Immature natural killer cell (primary cell): ENCODE results near the gene AKR1C1. TPM values are rescaled to one million over a fixed set of nuclear protein-coding genes. Genes with fewer than 3 reads are reported as not detected.
A peak's percentile ranks its signal among the peaks of the same experiment; 100 is the strongest.
"Not testable (repeated sequence)": the region's sequence is repeated elsewhere in the genome, so short reads cannot be mapped to it uniquely, and the experiment has no call there.

Source experiments
- DNase-seq, 3 donors: peaks; one replicate each; pipeline ENCODE4 v3.0.0; 2022; ENCODE audit warnings: mixed read lengths in 1 of 3
- H3K27ac Mint-ChIP-seq, 6 donors: one replicate each; pipeline ENCODE4 v1.8.0; 2020; ENCODE audit warnings: mixed read lengths in 6 of 6, mild to moderate bottlenecking in 5 of 6, inconsistent platforms in 4 of 6, moderate library complexity in 3 of 6
- H3K27me3 Mint-ChIP-seq, 3 donors: one replicate each; pipeline ENCODE4 v1.8.0; 2020 to 2021; ENCODE audit warnings: low read depth in 3 of 3, mild to moderate bottlenecking in 3 of 3, mixed read lengths in 3 of 3, moderate library complexity in 3 of 3, inconsistent platforms in 1 of 3
- H3K36me3 Mint-ChIP-seq, 3 donors: one replicate each; pipeline ENCODE4 v1.8.0; 2020; ENCODE audit warnings: mixed read lengths in 3 of 3, inconsistent platforms in 2 of 3, mild to moderate bottlenecking in 2 of 3
- H3K4me1 Mint-ChIP-seq, 2 donors: one replicate each; pipeline ENCODE4 v1.8.0; 2020; ENCODE audit warnings: inconsistent platforms in 2 of 2, mild to moderate bottlenecking in 2 of 2, mixed read lengths in 2 of 2, moderate library complexity in 1 of 2
- H3K4me3 Mint-ChIP-seq, 5 donors: one replicate each; pipeline ENCODE4 v1.8.0; 2020; ENCODE audit warnings: mild to moderate bottlenecking in 5 of 5, mixed read lengths in 5 of 5, inconsistent platforms in 3 of 5, moderate library complexity in 3 of 5
- H3K9me3 Mint-ChIP-seq, 6 donors: one replicate each; pipeline ENCODE4 v1.8.0; 2020; ENCODE audit warnings: mild to moderate bottlenecking in 6 of 6, mixed read lengths in 6 of 6, inconsistent platforms in 4 of 6, moderate library complexity in 3 of 6
- polyA plus RNA-seq, 3 donors: library from polyadenylated mRNA; unstranded; fragments of 300-500 nt; fragmentation: Illumina TruSeq; gene quantifications; one replicate each; pipeline ENCODE4 v1.2.3, GENCODE V29; 2021

AKR1C1 gene
- polyA plus RNA-seq, 3 donors from 2014 or later, result not detected

- not testable (repeated sequence) for H3K9me3 Mint-ChIP-seq, H3K4me3 Mint-ChIP-seq, H3K36me3 Mint-ChIP-seq, H3K27me3 Mint-ChIP-seq, H3K27ac Mint-ChIP-seq, DNase-seq, H3K4me1 Mint-ChIP-seq
These were observed 45.8 kb downstream of the AKR1C1 start for GRCh38 chr10:5008857-5009548.

DNA sequence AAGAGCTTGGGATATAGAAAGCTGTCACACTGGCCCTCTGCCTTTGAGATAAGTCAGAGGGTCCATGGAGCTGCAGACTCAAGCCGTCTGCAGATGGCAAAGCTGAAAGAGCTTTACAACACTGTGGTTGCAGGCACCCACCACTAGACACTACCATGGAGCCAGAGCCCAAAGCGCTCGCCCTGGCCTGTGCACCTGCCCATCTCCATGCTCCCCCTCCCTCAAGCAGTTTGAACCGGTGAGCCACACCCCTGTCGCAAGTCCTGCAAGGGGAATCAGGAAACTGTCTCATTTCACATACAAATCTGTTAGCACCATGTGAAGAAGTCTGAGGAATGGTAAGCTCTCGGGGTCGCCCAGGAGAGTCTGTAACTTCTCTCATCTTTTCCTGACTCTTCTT, 46.8 kb downstream of the AKR1C1 start:
- H3K27ac Mint-ChIP-seq, H3K36me3 Mint-ChIP-seq, H3K4me1 Mint-ChIP-seq, H3K4me3 Mint-ChIP-seq, H3K9me3 Mint-ChIP-seq, H3K27me3 Mint-ChIP-seq, DNase-seq: not testable (repeated sequence)

- not testable (repeated sequence) for H3K27ac Mint-ChIP-seq, H3K36me3 Mint-ChIP-seq, H3K27me3 Mint-ChIP-seq, H3K4me1 Mint-ChIP-seq, H3K9me3 Mint-ChIP-seq, DNase-seq, H3K4me3 Mint-ChIP-seq
These were observed 48.2 kb downstream of the AKR1C1 start for GRCh38 chr10:5011392-5011791.

DNA sequence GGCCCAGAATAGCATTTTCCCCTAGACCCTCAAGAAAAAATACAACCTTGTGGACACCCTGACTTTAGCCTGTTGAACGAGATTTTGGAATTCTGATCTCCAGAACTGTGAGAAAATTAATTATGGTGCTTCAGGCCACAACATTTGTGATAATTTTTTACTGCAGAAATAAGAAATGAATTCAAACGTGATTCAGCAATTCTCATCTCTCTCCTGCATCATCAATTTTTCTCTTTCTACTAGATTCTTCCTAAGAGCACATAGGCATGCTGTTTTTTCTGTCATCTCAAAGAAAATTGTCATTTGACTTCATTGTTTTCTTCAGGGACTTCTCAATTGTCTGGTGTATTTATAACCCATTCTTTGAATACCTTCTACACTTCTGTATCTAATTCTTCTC, 49.4 kb downstream of the AKR1C1 start:
- Mint-ChIP-seq H3K4me3 (no peak overlapping the region), H3K36me3 (no peaks in the 10 kb centered on the region), H3K4me1 (no peaks in the 10 kb centered on the region), H3K9me3 (no peaks in the 10 kb centered on the region), H3K27me3 (peaks cover 2 to 3% (median 2%) of the 10 kb centered on the region in 3 donors), H3K27ac (no peak overlapping the region)
- DNase-seq, result no peak

GRCh38 chr10:5013385-5013784, 50.2 kb downstream of the AKR1C1 start:
- Mint-ChIP-seq H3K27ac (no peak overlapping the region), H3K9me3 (no peaks in the 10 kb centered on the region), H3K4me3 (no peak overlapping the region), H3K36me3 (no peaks in the 10 kb centered on the region), H3K27me3 (peaks cover 2 to 3% (median 2%) of the 10 kb centered on the region in 3 donors), H3K4me1 (no peaks in the 10 kb centered on the region)
- no peak for DNase-seq

DNA sequence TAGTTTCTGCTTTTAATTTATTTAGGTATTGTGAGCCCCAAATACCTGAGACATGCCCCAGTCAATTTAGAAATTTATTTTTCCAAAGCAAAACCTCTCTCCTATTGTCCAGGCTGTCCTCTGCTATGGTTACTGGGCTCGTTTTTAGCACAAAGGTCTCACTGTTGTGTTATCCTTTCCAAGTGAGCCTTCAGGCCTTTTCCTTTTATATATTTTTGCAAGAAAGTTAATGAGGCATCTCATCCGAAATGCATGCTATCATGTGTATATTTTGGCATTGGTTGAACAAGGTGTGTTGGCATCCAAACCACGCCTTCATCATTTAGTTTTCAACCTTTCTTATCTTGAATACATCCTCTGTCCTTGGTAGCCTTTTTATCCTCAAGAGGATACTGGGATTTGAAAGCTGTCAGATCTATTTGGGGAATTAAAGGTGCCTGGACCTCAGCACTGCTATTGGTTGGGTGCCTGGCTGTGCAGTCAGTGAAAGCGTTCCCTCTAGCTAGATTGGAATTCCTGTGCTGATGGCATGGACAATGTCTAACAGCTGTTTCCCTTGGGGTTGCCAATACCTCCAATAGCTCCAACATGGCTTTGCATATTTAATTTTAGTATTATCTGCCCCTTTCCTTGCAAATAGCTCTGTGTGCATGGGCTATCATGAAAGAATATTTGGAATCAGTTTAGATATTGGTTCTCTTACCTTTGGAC, 51.1 kb downstream of the AKR1C1 start:
- not testable (repeated sequence) for H3K9me3 Mint-ChIP-seq, H3K27ac Mint-ChIP-seq, H3K36me3 Mint-ChIP-seq, DNase-seq, H3K4me1 Mint-ChIP-seq, H3K4me3 Mint-ChIP-seq, H3K27me3 Mint-ChIP-seq

GRCh38 chr10:5014936-5015335, 51.7 kb downstream of the AKR1C1 start:
- no peaks in the 10 kb centered on the region for H3K9me3 Mint-ChIP-seq
- no peaks in the 10 kb centered on the region for H3K36me3 Mint-ChIP-seq
- no peaks in the 10 kb centered on the region for H3K4me1 Mint-ChIP-seq
- peaks cover 0 to 2% (median 2%) of the 10 kb centered on the region in 3 donors for H3K27me3 Mint-ChIP-seq
- no peak overlapping the region for H3K4me3 Mint-ChIP-seq
- peak in 2 of 3 donors; percentile 1 to 6 for DNase-seq
- no peak overlapping the region for H3K27ac Mint-ChIP-seq

DNA sequence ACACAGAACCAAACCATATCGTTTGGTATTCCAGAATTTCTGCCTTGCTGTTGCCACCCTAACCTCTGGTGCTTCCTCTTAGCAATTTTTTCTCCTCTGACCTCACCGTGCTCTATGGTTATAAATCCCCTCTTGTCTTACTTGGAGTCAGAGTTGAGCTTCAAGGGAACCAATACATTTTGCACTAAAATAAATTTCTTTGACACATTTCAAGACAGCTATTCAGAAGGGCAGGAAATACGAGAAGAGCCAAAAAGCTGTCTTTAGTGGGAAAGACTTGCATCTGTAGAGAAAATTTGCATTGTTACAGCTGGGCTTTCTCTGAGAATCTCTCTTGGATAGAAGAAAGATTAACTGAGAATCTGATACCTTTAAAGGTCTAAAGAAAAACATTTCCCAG, 54.9 kb downstream of the AKR1C1 start:
- Mint-ChIP-seq H3K36me3 (no peaks in the 10 kb centered on the region), H3K9me3 (no peaks in the 10 kb centered on the region)

GRCh38 chr10:5018671-5019277, 55.6 kb downstream of the AKR1C1 start:
- H3K36me3 Mint-ChIP-seq, H3K27me3 Mint-ChIP-seq, H3K4me3 Mint-ChIP-seq, H3K9me3 Mint-ChIP-seq, H3K4me1 Mint-ChIP-seq, H3K27ac Mint-ChIP-seq, DNase-seq: not testable (repeated sequence)

More for the DNA sequence above, 54.9 kb downstream of the AKR1C1 start:
- Mint-ChIP-seq H3K27ac (no peak overlapping the region), H3K27me3 (no peaks in the 10 kb centered on the region), H3K4me3 (no peak overlapping the region), H3K4me1 (no peaks in the 10 kb centered on the region)
- no peak for DNase-seq

GRCh38 chr10:5019770-5020612, 56.8 kb downstream of the AKR1C1 start:
- H3K36me3 Mint-ChIP-seq, H3K27me3 Mint-ChIP-seq, H3K4me3 Mint-ChIP-seq, H3K9me3 Mint-ChIP-seq, H3K27ac Mint-ChIP-seq, H3K4me1 Mint-ChIP-seq, DNase-seq: not testable (repeated sequence)

- not testable (repeated sequence) for H3K27ac Mint-ChIP-seq, DNase-seq, H3K4me3 Mint-ChIP-seq, H3K27me3 Mint-ChIP-seq, H3K9me3 Mint-ChIP-seq, H3K4me1 Mint-ChIP-seq, H3K36me3 Mint-ChIP-seq
These were observed 58.5 kb downstream of the AKR1C1 start for GRCh38 chr10:5021624-5022290.

GRCh38 chr10:5023177-5023805, 60.1 kb downstream of the AKR1C1 start:
- Mint-ChIP-seq H3K4me3 (no peak overlapping the region), H3K9me3 (no peaks in the 10 kb centered on the region), H3K36me3 (no peaks in the 10 kb centered on the region), H3K27me3 (peaks cover 0 to 7% (median 4%) of the 10 kb centered on the region in 3 donors), H3K4me1 (no peaks in the 10 kb centered on the region), H3K27ac (no peak overlapping the region)
- no peak for DNase-seq

DNA sequence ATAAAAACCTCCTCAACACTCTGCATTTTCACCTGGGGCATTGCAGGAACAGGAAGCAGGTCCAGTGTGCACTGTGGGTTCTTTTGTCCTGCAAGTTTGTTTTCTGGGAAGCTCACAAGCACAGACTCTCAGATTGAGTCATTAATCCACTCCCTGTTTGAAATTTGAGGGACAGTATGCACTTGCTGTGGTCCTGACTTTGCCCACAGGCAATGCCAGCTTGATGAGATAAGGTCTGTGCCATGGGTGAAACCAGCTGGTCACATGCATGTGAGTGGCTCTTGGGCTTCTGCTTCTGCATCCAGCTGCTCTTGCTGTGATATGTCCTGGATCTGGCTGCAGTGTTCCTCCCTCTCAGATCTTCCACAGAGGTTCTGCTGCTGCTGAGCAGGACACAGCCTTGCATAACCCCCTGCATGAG, 62.3 kb downstream of the AKR1C1 start:
- H3K9me3 Mint-ChIP-seq, result peaks cover 0 to 14% (median 8%) of the 10 kb centered on the region in 6 donors
- H3K4me3 Mint-ChIP-seq, DNase-seq, H3K27ac Mint-ChIP-seq, H3K27me3 Mint-ChIP-seq, H3K36me3 Mint-ChIP-seq, H3K4me1 Mint-ChIP-seq: not testable (repeated sequence)
